Stimulated activated CD8-positive, alpha-beta memory T cell treated with anti-CD3 and anti-CD28 coated beads, Interleukin-15, amount 100 ng/mL, for 24 hours (primary cell): ENCODE data around the gene INS.
"Not testable (repeated sequence)": the region's sequence is repeated elsewhere in the genome, so short reads cannot be mapped to it uniquely, and the experiment has no call there.

Source experiments
- DNase-seq: peaks from one replicate; pipeline ENCODE4 v3.0.0-alpha.2; 2020; ENCODE audit warnings: low read depth

Gene INS

GRCh38 chr11:2132874-2133240 lies 28.2 kb downstream of the INS start:
- no peak for DNase-seq

- DNase-seq: no peak
Measured at GRCh38 chr11:2132246-2132645, 28.8 kb downstream of the INS start.

DNA sequence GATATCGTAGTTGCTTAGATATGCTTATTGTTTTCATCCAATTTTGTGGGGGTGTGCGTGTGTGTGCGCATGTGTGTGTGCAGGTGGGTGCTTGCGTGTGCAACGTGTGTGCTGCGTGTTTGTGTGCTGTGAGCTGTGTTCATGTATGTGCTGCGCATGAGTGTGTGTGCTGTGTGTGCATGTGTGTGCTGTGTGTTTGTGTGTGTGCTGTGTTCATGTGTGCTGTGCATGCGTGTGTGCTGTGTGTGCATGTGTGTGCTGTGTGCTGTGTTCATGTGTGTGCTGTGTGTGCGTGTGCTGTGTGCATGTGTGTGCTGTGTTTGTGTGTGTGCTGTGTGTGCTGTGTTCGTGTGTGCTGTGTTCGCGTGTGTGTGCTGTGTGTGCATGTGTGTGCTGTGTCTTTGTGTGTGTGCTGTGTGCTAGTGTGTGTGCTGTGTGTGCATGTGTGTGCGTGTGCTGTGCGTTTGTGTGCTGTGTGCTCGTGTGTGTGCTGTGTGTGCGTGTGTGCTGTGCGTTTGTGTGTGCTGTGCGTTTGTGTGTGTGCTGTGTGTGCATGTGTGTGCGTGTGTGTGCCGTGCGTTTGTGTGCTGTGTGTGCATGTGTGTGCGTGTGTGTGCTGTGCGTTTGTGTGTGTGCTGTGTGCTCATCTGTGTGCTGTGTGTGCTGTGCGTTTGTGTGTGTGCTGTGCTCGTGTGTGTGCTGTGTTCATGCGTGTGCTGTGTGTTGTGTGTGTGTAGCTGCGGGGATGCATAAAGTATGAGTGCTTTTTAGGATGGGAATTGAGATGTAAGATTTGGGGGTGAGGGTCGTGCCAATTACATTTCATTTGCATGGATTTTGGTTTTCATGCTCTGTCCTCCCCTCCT lies 29.4 kb downstream of the INS start:
- DNase-seq: no peak

DNA sequence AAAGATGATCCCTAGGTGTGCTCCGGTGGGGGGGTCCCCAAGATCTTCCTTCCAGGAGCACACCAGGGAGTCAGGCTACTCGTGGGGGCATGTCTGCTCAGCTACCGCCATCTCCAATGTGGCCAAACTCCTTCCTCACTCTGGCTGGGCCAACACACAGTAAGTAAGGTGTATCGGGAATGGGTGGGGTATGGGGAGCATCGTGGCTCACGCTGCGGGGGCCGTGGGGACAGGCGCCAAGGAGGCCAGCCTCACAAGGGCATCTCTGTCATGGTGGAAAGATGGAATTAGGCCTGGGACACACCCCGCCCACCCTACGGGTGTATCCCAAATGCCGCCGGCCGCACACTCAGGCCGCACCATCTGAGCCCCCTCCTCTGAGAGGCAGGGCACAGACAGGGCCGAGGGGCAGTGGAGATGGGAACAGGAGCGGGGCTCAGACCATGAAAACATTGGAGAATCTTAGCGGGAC lies 30.1 kb downstream of the INS start:
- no peak for DNase-seq

DNA sequence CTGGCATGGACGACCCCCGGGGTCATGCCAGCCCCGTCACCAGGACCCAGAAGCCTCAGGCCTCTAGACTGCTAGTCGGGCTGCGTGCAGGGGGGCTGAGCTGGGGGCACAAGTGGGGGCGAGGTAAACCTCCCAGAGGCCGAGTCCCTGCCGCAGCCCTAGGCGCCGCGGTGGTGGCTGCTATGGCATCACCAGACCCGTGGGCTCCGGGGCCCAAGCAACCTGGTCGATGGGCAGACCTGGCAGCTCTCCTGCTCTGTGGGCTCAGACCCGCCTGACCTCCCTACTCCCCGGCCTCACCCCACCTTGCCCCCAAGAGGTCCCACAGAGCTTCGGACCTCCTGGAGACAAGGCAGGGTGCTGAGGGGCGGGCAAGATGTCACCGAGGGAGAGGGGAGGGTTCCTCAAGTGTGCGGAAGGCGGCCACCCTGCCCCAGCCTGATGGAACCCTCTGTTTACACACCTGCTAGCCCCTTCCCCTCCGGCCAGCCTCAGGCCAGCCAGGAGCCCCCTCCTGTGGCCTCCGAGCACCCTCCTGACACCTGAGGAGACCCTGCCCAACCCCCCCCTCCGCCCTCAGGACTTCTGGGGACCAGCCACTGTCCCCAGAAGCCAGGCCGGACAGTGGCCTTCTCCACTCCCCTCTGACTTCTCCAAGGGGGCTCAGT lies 31.2 kb downstream of the INS start:
- no peak for DNase-seq

DNA sequence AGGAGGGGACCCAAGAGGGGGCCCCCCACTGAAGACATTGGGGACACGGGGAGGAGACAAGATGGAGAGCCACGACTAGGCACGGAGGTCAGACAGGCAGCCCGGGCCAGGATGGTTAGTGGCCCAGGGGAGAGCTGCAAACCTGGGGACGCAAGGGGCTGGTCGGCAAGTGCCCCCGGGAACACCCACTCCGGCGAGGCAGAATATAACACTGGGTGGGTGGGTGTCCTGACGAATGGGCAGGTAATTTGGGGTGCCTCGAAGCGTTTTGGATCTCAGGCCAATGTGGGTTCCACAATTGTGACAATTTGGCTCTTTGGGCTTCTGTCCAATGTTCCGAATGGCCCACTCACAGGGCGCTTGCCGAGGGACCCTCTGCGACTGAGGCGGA lies 31.7 kb downstream of the INS start:
- DNase-seq: no peak

DNA sequence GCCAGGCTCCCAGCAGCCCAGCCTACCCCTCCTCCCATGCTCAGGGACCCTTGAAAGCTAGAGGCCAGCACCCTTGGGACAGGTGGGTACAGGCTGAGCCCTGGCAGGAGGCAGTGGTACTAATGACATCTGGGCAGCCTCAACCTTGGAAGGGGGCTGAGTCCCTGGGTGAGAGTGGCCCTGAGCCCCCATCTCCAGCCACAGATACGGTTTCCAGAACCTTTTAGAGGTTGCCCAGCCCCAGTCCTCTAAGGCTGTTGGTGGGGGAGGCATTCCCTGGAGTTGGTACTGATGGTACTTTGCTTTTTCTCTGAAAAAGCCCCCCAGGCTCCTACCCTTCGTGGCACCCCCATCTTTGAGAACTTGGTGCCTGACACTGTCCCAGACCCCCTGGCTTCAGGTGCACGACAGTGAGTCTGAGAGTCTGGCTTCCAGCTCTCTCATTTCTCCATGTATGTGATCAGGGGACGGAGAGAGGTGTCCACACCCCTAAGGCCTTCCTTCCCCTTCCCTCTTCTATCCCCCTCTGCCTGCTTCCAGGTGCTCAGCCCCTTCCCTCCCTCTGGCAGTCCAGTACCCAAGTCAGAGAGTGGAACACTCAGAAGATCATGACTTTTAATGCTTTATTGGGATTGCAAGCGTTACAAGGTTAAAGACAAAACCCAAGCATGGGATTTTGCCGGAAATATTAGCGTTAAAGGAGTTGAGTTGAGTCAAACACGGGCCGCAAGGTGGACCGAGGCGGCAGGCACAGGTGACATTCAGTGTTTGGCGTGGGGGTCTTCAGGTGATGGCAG lies 32.3 kb downstream of the INS start:
- no peak for DNase-seq

GRCh38 chr11:2128130-2128510 lies 32.9 kb downstream of the INS start:
- no peak for DNase-seq

DNA sequence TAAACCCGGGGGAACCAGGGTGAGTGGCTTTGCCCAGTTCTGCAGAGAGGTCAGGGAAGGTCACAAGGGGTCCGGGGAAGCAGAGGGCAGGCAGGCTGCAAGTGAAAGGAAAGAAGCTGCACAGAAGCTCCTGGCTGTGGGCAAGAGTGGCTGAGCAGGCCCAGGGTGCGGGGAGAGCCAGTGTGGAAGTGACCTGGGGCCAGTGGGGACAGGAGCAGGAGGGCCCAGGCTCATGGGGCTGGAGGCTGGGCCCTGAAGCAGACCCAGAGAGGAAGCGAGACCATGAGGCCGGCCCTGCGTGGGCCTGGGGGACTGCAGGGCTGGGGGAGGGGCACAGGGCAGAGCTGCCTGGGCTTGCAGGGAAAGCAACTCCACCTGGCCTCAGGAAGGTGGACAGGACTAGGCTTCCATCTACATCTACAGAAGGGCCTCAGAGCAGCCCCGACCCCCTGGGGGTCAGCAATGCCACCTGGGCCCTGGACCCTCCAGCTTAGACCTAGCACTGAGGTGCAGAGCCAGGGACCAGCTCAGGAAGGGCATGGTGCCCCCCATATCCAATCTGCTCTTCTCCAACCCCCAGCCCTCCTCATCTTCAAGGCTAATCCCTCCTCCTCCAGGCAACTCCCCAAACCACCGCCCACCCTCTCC lies 33.4 kb downstream of the INS start:
- DNase-seq: no peak

DNA sequence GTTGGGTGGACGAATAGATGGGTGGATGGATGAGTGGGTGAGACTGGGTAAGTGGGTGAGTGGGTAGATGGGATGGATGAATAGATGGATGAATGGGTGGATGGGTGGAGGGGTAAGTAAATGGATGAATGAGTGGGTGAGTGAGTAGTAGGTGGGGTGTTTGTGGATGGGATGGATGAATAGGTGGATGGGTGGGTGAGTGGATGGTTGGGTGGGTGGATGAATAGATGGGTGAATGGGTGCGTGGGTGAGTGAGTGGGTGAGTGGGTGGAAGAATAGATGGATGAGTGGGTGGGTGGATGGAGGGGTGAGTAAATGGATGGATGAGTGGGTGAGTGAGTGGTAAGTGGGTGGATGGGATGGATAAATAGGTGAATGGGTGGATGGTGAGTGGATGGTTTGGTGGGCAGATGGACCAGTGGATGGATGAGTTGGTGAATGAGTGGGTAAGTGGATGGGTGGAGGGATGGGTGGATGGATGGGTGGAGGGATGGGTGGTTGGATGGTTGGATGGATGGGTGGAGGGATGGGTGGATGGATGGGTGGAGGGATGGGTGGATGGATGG lies 34.4 kb downstream of the INS start:
- DNase-seq: no peak

DNA sequence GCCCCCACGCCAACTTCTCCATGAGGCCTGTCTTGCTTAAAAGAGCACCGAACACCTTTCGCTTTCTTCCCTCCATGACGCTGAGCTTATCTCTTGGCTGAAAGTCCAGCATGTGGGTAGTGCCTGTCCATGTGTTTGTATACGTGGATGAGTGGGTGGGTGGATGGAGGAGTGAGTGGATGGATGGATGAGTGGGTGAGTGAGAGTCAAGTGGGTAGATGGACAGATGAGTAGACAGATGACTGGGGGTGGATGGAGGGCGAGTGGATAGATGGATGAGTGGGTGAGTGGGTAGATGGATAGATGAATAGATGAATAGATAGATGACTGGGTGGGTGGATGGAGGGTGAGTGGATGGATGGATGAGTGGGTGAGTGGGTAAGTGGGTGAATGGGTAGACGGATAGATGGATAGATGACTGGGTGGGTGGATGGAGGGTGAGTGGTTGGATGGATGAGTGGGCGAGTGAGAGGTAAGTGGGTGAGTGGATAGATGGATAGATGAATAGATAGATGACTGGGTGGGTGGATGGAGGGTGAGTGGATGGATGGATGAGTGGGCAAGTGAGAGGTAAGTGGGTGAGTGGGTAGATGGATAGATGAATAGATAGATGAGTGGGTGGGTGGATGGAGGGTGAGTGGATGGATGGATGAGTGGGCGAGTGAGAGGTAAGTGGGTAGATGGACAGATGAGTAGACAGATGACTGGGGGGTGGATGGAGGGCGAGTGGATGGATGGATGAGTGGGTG lies 36.1 kb downstream of the INS start:
- DNase-seq: not testable (repeated sequence)

- no peak for DNase-seq
Measured at GRCh38 chr11:2123628-2123960, 37.4 kb downstream of the INS start.

DNA sequence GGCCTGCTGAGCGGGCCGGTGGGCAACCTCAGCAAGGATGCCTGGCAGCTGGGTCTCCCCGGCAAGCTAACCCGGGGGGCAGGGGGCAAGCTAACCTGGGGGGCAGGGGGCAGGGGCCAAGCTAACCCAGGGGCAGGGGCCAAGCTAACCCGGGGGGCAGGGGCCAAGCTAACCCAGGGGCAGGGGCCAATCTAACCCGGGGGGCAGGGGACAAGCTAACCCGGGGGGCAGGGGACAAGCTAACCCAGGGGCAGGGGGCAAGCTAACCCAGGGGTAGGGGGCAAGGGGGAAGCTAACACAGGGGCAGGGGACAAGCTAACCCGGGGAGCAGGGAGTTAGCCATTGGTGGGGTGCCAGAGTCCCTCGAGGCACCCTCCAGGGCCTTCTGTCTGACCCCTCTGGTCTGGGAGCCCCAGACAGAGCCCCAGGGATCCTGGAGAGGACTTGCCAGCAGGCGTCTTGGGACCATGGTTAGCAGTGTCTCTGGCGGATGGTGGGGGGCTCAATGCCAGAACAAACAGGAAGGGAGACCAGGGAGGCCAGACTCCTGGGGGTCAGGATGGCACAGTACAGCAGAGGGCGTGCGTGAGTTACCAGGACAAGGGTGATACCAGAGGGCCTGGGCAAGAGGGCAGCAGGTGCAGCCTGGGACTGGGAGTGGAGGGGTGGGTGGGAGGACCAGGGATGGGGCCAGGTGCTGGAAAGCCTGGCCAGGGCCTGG lies 37.9 kb downstream of the INS start:
- no peak for DNase-seq

DNA sequence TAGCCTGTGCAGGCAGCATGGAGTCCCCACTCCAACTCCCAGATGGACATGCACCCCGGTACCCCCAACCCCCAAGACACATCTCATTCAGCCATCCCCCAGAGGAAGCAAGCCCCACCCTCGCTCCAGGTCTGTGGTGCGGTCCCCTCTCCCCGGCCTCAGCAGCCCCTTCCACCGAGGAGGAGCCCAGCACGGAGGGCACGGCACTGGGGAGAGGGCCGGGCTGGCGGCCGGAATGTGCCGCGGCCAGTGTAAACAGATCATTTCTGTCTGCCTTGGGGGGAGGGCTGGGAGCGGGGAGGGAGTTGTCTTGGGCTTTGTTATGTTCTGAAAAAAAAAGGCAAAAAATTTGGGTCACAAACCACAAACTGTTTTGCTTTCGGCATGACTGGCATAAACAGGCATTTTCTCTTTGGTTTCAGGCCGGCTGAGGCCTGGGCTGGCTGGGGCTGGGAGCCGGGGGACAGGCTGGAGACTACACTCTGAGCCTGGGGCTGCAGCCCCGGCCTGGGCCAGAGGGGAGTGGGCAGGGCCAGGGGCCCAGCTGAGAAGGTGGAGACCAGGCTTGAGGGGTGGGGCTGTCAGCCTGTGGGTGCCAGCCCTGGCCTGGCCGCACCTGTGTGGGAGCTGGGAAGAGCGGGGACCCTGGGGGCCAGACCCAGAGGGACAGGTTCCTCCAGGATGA lies 38.6 kb downstream of the INS start:
- DNase-seq: no peak

GRCh38 chr11:2121227-2122130 lies 39.5 kb downstream of the INS start:
- DNase-seq: no peak

GRCh38 chr11:2120359-2121100 lies 40.5 kb downstream of the INS start:
- DNase-seq: no peak

DNA sequence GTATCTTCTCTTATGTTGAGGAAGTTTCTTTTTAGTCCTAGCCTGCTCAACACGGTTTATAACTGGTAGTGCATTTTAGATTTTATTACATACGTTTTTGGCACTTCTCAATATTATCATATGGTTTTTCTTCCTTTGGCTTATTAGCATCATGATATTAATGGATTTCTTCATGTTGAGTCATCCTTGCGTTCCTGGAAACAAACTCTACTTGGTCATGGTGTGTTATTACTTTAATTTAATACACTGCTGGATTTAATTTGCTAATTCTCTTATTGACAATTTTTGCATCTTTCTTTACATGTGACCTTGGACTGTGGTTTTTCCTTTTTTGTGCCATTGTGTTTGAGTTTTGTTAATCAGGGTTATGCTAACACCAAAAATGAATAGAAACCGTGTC lies 42.3 kb downstream of the INS start:
- no peak for DNase-seq

DNA sequence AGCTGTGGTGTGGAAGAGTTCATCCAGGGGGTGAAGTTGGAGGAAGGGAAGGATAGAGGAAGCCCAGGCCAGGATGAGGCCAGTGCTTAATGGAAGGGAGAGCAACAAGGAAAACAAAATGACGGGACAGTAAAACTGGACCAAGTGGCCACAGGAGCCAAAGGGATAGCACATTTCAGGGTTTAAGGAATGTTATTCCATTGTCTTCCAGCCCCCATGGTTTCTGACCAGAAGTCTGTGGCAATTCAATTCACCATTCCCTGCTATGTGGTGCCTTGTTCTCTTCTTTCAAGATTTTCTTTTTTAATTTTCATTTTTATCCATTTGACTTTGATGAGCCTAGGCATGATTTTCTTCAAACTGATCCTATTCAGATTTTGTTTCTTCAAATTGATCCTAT lies 44.3 kb downstream of the INS start:
- no peak for DNase-seq
